HepG2 (cell line): Measurements from ENCODE around the gene DIP2C. TPM values are rescaled to one million over a fixed set of nuclear protein-coding genes. Genes with fewer than 3 reads are reported as not detected.

Experiments
- ATAC-seq: fragments of 200-7000 bp; cut with Tn5 transposase; 3 replicates; pipeline ENCODE4 v1.9.1; 2020; ENCODE audit warnings: mild to moderate bottlenecking, moderate library complexity
- BruUV-seq: library from RNA; stranded (reverse); fragments of 400-500 nt; replicated peaks from 2 replicates; lab custom pipeline; 2021; lab: Mats Ljungman, UMichigan
- CTCF ChIA-PET: fragments of 300-600 bp; formaldehyde crosslinking; extraction: SDS; loops from one replicate; lab custom pipeline; 2021; ENCODE audit warnings: low total read pairs, inconsistent platforms, low intra/inter-chr PET ratio; lab: Yijun Ruan, JAX
- POLR2A ChIA-PET: fragments of 350-600 bp; sonication (Branson Sonifier 250); formaldehyde crosslinking; loops from one replicate; lab custom pipeline; 2020; ENCODE audit warnings: antibody characterized with exemption, inconsistent platforms; lab: Yijun Ruan, JAX
- DNase-seq: peaks from one replicate; pipeline ENCODE4 v3.0.0-alpha.2; 2015; ENCODE audit warnings: low spot score
- FAIRE-seq: peaks from 3 replicates; lab custom pipeline; 2011; peaks lifted over from hg19 to GRCh38; lab: Jason Lieb, UNC
- H2AFZ ChIP-seq: one replicate; pipeline ENCODE4 v1.6.1; 2011; ENCODE audit warnings: low read length, inconsistent platforms
- H3K27ac ChIP-seq: fragments of 300-600 bp; 3 replicates; pipeline ENCODE4 v1.8.0; 2011; ENCODE audit warnings: mixed run types, mild to moderate bottlenecking, mixed read lengths, low read length, inconsistent platforms; ENCODE audit not compliant: insufficient read depth; ENCODE audit errors: extremely low read length
- H3K27me3 ChIP-seq, 2 experiments: fragments of 200-600 bp in 1 of 2; 2 replicates in 1 of 2; 3 replicates in 1 of 2; pipeline versions ENCODE4 v1.6.0 to v1.8.0; 2011; ENCODE audit warnings: low read length in 2 of 2, mild to moderate bottlenecking in 2 of 2, moderate library complexity in 2 of 2, inconsistent platforms in 1 of 2; ENCODE audit not compliant: insufficient read depth in 2 of 2, control insufficient read depth in 1 of 2
- H3K36me3 ChIP-seq, 2 experiments: fragments of 200-600 bp in 1 of 2; replicated peaks in 1 of 2; 2 replicates in 1 of 2; 3 replicates in 1 of 2; pipeline versions ENCODE4 v1.5.1 to v1.8.0; 2011; ENCODE audit warnings: low read length in 2 of 2, inconsistent platforms in 1 of 2; ENCODE audit not compliant: insufficient read depth in 2 of 2, control insufficient read depth in 1 of 2
- H3K4me1 ChIP-seq: 2 replicates; pipeline ENCODE4 v1.5.1; 2012; ENCODE audit warnings: low read length, inconsistent platforms; ENCODE audit not compliant: insufficient read depth
- H3K4me2 ChIP-seq: 2 replicates; pipeline ENCODE4 v1.6.0; 2011; ENCODE audit warnings: low read depth, low read length, inconsistent platforms
- H3K4me3 ChIP-seq, 3 experiments: fragments of 200-600 bp in 1 of 3; sonication (generic), shearing (Covaris generic) in 1 of 3; replicated peaks in 1 of 3; 2 replicates each; pipeline ENCODE4 v1.5.1; 2011 to 2016; ENCODE audit warnings: low read length in 3 of 3, inconsistent platforms in 2 of 3, low read depth in 2 of 3, mild to moderate bottlenecking in 2 of 3, control low read depth in 1 of 3, mixed read lengths in 1 of 3; ENCODE audit not compliant: insufficient read depth in 1 of 3
- H3K79me2 ChIP-seq: one replicate; pipeline ENCODE4 v1.6.1; 2011; ENCODE audit warnings: low read length, inconsistent platforms; ENCODE audit not compliant: insufficient read depth
- H3K9ac ChIP-seq: 2 replicates; pipeline ENCODE4 v1.6.0; 2011; ENCODE audit warnings: mild to moderate bottlenecking, low read depth, low read length, inconsistent platforms; ENCODE audit not compliant: insufficient read depth
- H3K9me3 ChIP-seq: 2 replicates; pipeline ENCODE4 v1.5.1; 2012; ENCODE audit warnings: mild to moderate bottlenecking, low read length
- H4K20me1 ChIP-seq: 2 replicates; pipeline ENCODE4 v1.6.0; 2011; ENCODE audit warnings: inconsistent platforms, mild to moderate bottlenecking, low read length, moderate library complexity; ENCODE audit not compliant: insufficient read depth
- ATF2 ChIP-seq: sonication (generic); formaldehyde crosslinking; IDR thresholded peaks from 2 replicates; pipeline ENCODE4 v1.4.0; 2020; ENCODE audit warnings: missing genetic modification reagents
- CEBPB ChIP-seq: IDR thresholded peaks from 2 replicates; pipeline ENCODE4 v1.6.1; 2011; ENCODE audit warnings: low read depth, low read length, improper control_type of control experiment, borderline replicate concordance
- E2F5 ChIP-seq: sonication (generic); formaldehyde crosslinking; conservative IDR thresholded peaks from 2 replicates; pipeline ENCODE4 v1.4.0; 2020; ENCODE audit warnings: missing genetic modification reagents
- IRX3 ChIP-seq: sonication (generic); formaldehyde crosslinking; IDR thresholded peaks from 2 replicates; pipeline ENCODE4 v1.8.1; 2023; ENCODE audit warnings: mild to moderate bottlenecking, low read depth, missing genetic modification reagents, borderline replicate concordance
- KDM4B ChIP-seq: sonication (generic); formaldehyde crosslinking; IDR thresholded peaks from 2 replicates; pipeline ENCODE4 v1.4.0; 2020; ENCODE audit warnings: missing genetic modification reagents
- MBNL3 ChIP-seq: fragments of 250-450 bp; sonication (Bioruptor Pico); conservative IDR thresholded peaks from 2 replicates; pipeline ENCODE4 v1.8.0; 2022; ENCODE audit warnings: mild to moderate bottlenecking, inconsistent platforms
- MTERF4 ChIP-seq: sonication (generic); formaldehyde crosslinking; IDR thresholded peaks from 2 replicates; pipeline ENCODE4 v1.8.0; 2023; ENCODE audit warnings: mild to moderate bottlenecking, missing genetic modification reagents
- SRSF9 ChIP-seq: fragments of 200-400 bp; formaldehyde crosslinking; IDR thresholded peaks from 2 replicates; pipeline ENCODE4 v1.6.1; 2018; ENCODE audit warnings: borderline replicate concordance, mild to moderate bottlenecking, low read depth, low read length; ENCODE audit not compliant: insufficient read depth, poor library complexity, severe bottlenecking
- TAF1 ChIP-seq: sonication (generic); formaldehyde crosslinking; IDR thresholded peaks from 2 replicates; pipeline ENCODE4 v1.4.0; 2020; ENCODE audit warnings: missing genetic modification reagents
- TFDP2 ChIP-seq: sonication (generic); formaldehyde crosslinking; IDR thresholded peaks from 2 replicates; pipeline ENCODE4 v1.4.0; 2020; ENCODE audit warnings: missing genetic modification reagents
- TFE3 ChIP-seq: IDR thresholded peaks from 2 replicates; pipeline ENCODE4 v1.6.1; 2016
- XBP1 ChIP-seq: sonication (generic); formaldehyde crosslinking; IDR thresholded peaks from 2 replicates; pipeline ENCODE4 v1.5.0; 2020; ENCODE audit warnings: missing genetic modification reagents
- ZNF143 ChIP-seq: sonication (generic); formaldehyde crosslinking; IDR thresholded peaks from 2 replicates; pipeline ENCODE4 v1.4.0; 2020; ENCODE audit warnings: missing genetic modification reagents
- ZNF335 ChIP-seq: sonication (generic); formaldehyde crosslinking; IDR thresholded peaks from 2 replicates; pipeline ENCODE4 v1.4.0; 2020; ENCODE audit warnings: missing genetic modification reagents
- ZNF768 ChIP-seq: sonication (generic); formaldehyde crosslinking; IDR thresholded peaks from 2 replicates; pipeline ENCODE4 v1.4.0; 2020; ENCODE audit warnings: missing genetic modification reagents
- ZNF839 ChIP-seq: sonication (generic); formaldehyde crosslinking; IDR thresholded peaks from 2 replicates; pipeline ENCODE4 v1.4.0; 2020; ENCODE audit warnings: missing genetic modification reagents, mild to moderate bottlenecking, borderline replicate concordance
- WGBS: methylation state at CpG from one replicate; pipeline ENCODE4 v1.1.6; 2017; ENCODE audit warnings: low lambda C conversion rate; 5-methylcytosine and 5-hydroxymethylcytosine counted together
- in situ Hi-C: cut with HindIII; loops from 2 replicates; pipeline ENCODE4 v1.10.0; 2017; ENCODE audit warnings: low pct_unique_long_range_greater_than_20kb; ENCODE audit not compliant: extremely low pct_ligation_motif_present
- intact Hi-C: fragments of 100-400 bp; cut with micrococcal nuclease; formaldehyde crosslinking; loops from one replicate; pipeline ENCODE4 v1.10.0; 2022; ENCODE audit not compliant: unreplicated experiment
- polyA plus RNA-seq, 8 experiments: library from polyadenylated mRNA; depleted of rRNA in 3 of 8; stranded (reverse) in 7 of 8; unstranded in 1 of 8; fragments of >200 nt; fragmentation: Illumina TruSeq in 4 of 8; extraction: Trizol in 4 of 8; gene quantifications; 2 replicates each; pipeline versions ENCODE4 v1.2.1 to v1.2.3, GENCODE V29; 2011 to 2016; ENCODE audit warnings: low read depth in 4 of 8, missing spikeins in 1 of 8, mixed read lengths in 1 of 8; ENCODE audit not compliant: insufficient read depth in 1 of 8
- total RNA-seq, 5 experiments: library from RNA; depleted of rRNA; stranded (reverse); fragments of >200 nt; fragmentation: Illumina TruSeq; extraction: Trizol; gene quantifications; 2 replicates each; pipeline ENCODE4 v1.2.3, GENCODE V29; 2016; ENCODE audit warnings: low read depth in 1 of 5
- TF ChIP-seq, protein P1 (sequence below): IDR thresholded peaks from 2 replicates; pipeline ENCODE4 v1.6.1; 2016; ENCODE audit warnings: low read depth
- TF ChIP-seq, protein P2 (sequence below): sonication (generic); formaldehyde crosslinking; IDR thresholded peaks from 2 replicates; pipeline ENCODE4 v1.8.1; 2023; ENCODE audit warnings: missing genetic modification reagents, mild to moderate bottlenecking, borderline replicate concordance

The DIP2C gene
- total and polyA plus RNA-seq, 2 of the 13 experiments (the other 11 are each of a cell fraction or from before 2014, with no cell fraction given) = 2.2 to 2.7 TPM

GRCh38 chr10:640673-641045 lies 48.8 kb downstream of the DIP2C start:
- H3K27me3 ChIP-seq = no peaks in the 10 kb centered on the region
- H4K20me1 ChIP-seq = no peaks in the 10 kb centered on the region
- DNase-seq = no peak
- TF ChIP-seq E2F5 (CRISPR knock-in tag) = no peak
- no peak for TF ChIP-seq IRX3 (CRISPR knock-in tag)
- TF ChIP-seq ZNF768 (CRISPR knock-in tag) = no peak
- TF ChIP-seq ZNF839 (CRISPR knock-in tag) = no peak
- no peak for TF ChIP-seq ATF2 (CRISPR knock-in tag)
- no peak for TF ChIP-seq SRSF9
- TF ChIP-seq MBNL3 (CRISPR knock-in tag) = no peak
- TF ChIP-seq ZNF143 (CRISPR knock-in tag) = no peak
- TF ChIP-seq MTERF4 (CRISPR knock-in tag) = no peak
- no peak for TF ChIP-seq XBP1 (CRISPR knock-in tag)
- TF ChIP-seq, protein P1, sequence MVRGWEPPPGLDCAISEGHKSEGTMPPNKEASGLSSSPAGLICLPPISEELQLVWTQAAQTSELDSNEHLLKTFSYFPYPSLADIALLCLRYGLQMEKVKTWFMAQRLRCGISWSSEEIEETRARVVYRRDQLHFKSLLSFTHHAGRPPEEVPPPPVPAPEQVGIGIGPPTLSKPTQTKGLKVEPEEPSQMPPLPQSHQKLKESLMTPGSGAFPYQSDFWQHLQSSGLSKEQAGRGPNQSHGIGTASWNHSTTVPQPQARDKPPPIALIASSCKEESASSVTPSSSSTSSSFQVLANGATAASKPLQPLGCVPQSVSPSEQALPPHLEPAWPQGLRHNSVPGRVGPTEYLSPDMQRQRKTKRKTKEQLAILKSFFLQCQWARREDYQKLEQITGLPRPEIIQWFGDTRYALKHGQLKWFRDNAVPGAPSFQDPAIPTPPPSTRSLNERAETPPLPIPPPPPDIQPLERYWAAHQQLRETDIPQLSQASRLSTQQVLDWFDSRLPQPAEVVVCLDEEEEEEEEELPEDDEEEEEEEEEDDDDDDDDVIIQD (CRISPR knock-in tag) = no peak
- no peak for TF ChIP-seq TAF1
- no peak for TF ChIP-seq TFDP2
- no peak for TF ChIP-seq TFE3
- TF ChIP-seq CEBPB = no peak
- TF ChIP-seq, protein P2, sequence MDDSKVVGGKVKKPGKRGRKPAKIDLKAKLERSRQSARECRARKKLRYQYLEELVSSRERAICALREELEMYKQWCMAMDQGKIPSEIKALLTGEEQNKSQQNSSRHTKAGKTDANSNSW (CRISPR knock-in tag) = no peak
- TF ChIP-seq KDM4B (CRISPR knock-in tag) = no peak
- TF ChIP-seq ZNF335 (CRISPR knock-in tag) = no peak

More at GRCh38 chr10:640673-641045, 48.8 kb downstream of the DIP2C start:
- no peak for ATAC-seq
- ChIA-PET CTCF (no interaction called here), POLR2A (no interaction called here)
- intact Hi-C loops = no loop called here
- H3K4me3 ChIP-seq = no peak overlapping the region
- no peak overlapping the region for H3K4me2 ChIP-seq
- H3K9me3 ChIP-seq = no peaks in the 10 kb centered on the region
- BruUV-seq = no TSS peak
- FAIRE-seq = no peak
- H3K27ac ChIP-seq = no peak overlapping the region
- H3K36me3 ChIP-seq = no peaks in the 10 kb centered on the region
- in situ Hi-C loops = no loop called here
- no peak overlapping the region for H3K9ac ChIP-seq
- H2AFZ ChIP-seq = no peak overlapping the region
- no peaks in the 10 kb centered on the region for H3K4me1 ChIP-seq
- no peaks in the 10 kb centered on the region for H3K79me2 ChIP-seq
- 95% methylated on average over 27 of the region's 27 CpGs for WGBS
